NCI-H748 (cell line): ENCODE results near the gene RPL38.
A peak's percentile ranks its signal among the peaks of the same experiment; 100 is the strongest.

Experiments
- DNase-seq: peaks from one replicate; lab custom pipeline; 2025; ENCODE audit not compliant: unreplicated experiment; lab: John Stamatoyannopoulos, UW

The RPL38 gene

GRCh38 chr17:74210191-74211140 lies 7.0 kb downstream of the RPL38 start:
- DNase-seq, result peak; percentile 20

GRCh38 chr17:74211141-74211911 lies 7.8 kb downstream of the RPL38 start:
- DNase-seq, result no peak

DNA sequence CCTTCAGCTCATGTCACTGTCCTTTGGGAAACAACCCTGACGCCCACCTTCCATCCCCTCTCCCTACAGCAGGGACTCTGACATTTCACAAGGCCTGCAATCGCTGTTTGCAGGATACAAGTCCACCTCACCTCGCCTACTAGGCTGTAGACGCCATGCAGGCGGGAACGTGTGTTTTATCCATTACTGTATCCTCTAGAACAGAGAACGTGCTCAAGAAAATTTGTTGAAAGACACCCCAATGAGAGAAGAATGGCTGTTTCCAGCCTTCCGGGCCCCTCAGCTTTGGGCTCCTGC lies 8.4 kb downstream of the RPL38 start:
- DNase-seq, result no peak

- DNase-seq, result no peak
Measured at GRCh38 chr17:74212209-74212912, 8.9 kb downstream of the RPL38 start.

DNA sequence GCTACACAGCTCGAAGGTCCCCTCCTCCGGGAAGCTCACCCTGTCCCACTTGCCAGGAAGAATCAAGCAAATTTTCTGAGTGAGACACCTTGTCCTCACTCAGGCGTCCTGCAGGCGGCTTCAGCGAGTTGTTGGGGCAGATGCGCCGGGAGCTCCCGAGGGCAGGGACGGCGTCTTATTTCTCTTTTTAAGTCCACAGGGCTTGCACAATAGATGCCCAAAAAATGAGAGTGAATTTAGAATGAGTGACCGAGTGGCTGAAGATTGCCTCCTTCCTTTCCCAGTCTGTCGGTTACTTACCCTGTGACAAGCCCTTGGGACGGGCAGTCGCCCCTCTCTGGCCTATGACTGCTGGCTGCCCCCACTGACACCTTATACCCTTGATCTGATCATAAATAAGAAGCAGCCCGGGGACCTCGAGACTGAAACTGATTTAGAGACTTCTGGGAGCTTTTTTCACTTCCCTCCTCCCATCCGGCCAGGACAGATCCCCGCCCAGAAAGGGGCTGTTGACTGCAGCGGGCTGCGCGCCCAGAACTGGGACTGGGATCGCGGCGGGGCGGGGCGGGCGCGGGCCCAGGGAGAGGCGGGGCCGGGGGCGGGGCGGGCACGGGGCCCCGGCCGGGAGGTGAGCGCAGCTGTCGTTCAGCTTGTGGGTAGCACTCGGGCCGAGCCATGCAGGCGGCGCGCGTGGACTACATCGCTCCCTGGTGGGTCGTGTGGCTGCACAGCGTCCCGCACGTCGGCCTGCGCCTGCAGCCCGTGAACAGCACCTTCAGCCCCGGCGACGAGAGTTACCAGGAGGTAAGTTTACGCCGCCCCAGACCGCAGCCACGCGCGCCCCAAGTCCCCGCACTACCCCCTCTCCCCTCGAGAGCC lies 9.7 kb downstream of the RPL38 start, which contains the start of gene TTYH2:
Gene TTYH2, plus strand, starts transcription at position 659 of the 879 bp plus-strand sequence. Its CDS starts 17 bp downstream, at position 676.
- DNase-seq, result peak; percentile 70

DNA sequence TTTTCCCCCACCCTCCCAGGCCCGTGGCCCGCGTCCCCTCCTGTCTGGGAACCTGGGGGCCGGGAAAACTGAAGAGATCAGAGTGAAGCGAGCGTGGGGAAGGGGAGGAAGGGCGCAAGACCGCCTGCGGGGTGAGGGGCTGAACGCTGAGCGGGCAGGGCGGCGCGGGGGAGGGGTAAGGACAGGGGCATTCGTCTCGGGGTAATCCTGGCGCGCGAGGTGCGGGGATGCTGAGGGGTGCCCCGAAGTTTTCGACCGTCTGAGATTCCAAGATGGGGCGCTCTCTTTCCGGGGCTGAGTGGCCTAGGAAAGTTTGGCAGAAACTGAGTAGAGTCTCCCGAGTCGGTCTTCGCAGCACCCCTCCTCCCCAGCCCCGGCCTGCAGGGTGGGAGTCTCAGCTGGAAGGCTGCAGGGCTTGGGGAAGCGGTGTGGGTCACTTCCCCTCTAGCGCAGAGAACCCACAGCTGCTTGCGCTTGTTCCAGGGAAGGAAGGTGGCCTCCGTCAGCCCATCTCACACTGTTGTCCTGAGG lies 10.4 kb downstream of the RPL38 start:
- DNase-seq, result no peak

GRCh38 chr17:74214484-74215341 lies 11.2 kb downstream of the RPL38 start:
- DNase-seq, result no peak

- DNase-seq, result no peak
Measured at GRCh38 chr17:74215342-74215727, 11.9 kb downstream of the RPL38 start.

GRCh38 chr17:74216505-74216904 lies 13.0 kb downstream of the RPL38 start:
- no peak for DNase-seq

DNA sequence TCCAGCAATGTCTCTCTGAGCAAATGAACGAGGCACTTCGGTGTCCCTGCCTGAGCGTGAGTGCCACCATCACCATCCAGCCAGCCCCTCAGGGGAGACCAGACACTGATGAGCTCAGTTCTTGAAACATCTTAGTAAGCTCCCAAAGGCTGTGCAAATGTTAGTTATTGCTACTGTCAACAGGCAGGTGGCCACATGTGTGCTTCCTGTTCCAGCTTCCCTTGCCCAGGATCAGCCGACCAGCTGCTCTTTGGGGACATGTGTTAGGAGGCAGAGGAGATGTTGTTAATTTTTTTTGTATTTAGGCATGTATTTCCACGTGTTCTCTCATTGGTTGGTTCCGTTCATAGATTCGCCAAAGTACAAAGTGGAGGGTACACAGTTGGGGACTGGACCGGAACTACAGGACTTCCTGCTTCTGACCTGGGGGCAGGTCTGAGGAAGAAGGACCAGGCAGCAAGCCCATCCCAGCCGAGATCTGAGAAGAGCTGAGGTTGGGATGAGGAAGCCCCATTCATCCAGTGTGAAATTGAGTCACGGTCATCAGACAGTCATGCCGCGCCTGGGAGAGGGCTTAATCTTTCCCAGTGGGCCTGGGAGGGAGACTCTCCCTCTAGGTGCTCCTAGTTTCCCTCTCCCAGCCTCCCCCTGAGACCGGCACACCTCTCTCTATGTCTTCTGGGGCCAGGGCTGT lies 13.7 kb downstream of the RPL38 start:
- DNase-seq, result peak; percentile 6

DNA sequence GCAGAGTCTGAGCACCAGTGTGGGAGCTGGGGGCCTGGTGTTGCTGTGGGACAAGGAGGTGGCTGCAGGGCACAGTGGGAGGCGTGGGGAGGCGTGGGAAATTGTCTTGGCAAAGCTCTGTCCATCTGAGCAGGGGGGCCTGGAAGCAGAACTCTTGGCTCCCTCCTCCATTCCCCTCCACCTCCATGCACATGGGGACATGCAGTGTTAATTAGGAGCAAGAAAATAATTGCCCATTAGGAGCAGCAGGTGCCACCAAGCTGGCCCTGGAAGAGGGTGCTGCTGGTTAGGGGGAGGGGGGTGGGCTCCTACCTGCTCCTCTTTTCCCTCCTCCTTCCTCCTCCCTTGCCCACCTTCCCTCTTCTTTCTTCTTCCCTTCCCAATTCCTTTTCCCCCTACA lies 14.4 kb downstream of the RPL38 start:
- no peak for DNase-seq

GRCh38 chr17:74218436-74218835 lies 15.0 kb downstream of the RPL38 start:
- no peak for DNase-seq

- DNase-seq, result no peak
Measured at GRCh38 chr17:74219576-74220133, 16.2 kb downstream of the RPL38 start.

DNA sequence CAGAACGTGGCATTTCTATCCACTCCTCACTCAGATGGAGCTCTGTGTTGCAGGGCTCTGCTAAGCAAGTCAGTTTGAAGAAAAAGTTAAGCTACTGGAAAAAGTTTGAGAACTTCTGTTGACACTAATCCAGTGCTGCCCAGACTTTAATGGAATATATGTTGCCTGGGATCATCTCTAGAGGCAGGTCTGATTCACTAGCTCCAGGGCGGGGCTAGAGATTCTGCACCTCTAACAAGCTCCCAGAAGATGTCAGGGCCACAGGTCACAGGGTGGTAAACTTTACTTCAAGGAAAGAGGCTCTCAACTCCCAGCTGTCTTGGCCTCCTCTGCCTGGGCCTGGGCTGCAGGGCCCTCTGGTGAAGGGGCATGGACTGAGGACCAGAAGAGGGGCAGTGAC lies 16.7 kb downstream of the RPL38 start:
- no peak for DNase-seq

DNA sequence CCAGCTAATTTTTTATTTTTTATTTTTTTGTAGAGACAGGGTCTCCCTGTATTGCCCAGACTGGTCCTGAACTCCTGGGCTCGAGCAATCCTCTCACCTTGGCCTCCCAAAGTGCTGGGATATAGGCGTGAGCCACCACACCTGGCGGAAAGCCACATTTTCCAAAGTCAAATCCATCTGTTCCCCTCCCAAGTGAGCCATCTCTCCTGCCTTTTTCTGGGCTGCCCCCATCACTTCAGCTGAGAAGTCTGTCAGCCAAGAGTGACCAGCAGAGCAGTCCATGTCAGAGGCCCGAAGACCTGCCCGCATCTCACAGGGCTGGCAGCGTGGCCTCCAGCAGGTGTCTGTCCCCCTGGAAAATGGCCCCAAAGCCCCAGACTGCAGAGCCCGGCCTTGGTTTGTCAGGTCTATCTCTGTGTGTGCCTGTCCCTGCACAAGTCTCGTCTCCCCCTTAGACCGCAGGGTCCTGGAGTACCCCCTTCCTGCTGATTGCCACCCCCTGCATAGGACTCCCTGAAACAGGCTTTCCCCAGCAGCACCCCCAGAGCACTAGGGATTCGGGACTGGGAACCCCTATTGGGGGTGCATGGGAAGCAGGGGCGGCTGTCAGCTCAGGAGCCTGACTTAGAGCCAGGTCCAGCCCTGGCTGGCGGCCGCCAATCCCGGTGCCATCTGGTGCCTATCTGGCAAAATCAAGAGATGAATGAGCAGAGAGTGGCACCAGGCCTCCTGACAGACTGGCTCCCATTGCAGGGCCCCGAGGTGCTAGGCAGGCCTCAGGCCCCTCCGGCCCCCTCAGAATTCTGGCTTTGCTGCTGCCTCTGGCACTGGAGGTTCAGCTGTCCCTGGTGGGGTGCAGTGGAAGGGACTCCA lies 17.7 kb downstream of the RPL38 start:
- DNase-seq, result no peak

- no peak for DNase-seq
Measured at GRCh38 chr17:74222399-74222798, 18.9 kb downstream of the RPL38 start.

DNA sequence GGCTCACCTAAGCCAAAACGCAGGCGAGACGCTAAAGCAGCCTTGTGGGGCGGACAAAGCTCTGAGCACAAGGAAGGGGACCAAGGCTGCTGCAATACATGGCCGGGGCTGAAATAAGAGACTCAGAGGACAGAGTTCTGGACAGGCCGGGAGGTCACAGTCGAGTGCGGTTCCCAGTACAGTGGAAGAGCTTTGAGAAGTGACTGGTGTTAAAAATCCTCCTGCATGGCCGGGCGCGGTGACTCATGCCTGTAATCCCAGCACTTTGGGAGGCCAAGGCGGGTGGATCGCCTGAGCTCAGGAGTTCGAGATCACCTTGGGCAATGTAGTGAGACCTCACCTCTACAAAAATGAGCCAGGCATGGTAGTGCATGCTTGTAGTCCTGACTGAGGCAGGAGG lies 20.4 kb downstream of the RPL38 start:
- DNase-seq, result no peak
